Loucy (cell line): ENCODE data around the gene MFAP5.
A peak's percentile ranks its signal among the peaks of the same experiment; 100 is the strongest.

ENCODE experiments used
- H2AFZ ChIP-seq: fragments of 200-600 bp; sonication (generic); 2 replicates; pipeline ENCODE4 v1.6.0; 2016; ENCODE audit warnings: antibody characterized with exemption, mild to moderate bottlenecking, low read length, moderate library complexity
- H3F3A ChIP-seq: fragments of 200-600 bp; 2 replicates; pipeline ENCODE4 v1.6.0; 2016; ENCODE audit warnings: antibody characterized with exemption, low read depth, mild to moderate bottlenecking
- H3K27me3 ChIP-seq: fragments of 200-600 bp; sonication (generic); 2 replicates; pipeline ENCODE4 v1.6.1; 2014; ENCODE audit warnings: low read length, mild to moderate bottlenecking; ENCODE audit not compliant: insufficient read depth, poor library complexity, severe bottlenecking
- H3K36me3 ChIP-seq: fragments of 200-600 bp; sonication (generic); 2 replicates; pipeline ENCODE4 v1.6.1; 2016; ENCODE audit warnings: low read length; ENCODE audit not compliant: insufficient read depth
- H3K4me1 ChIP-seq: fragments of 200-600 bp; sonication (generic); 2 replicates; pipeline ENCODE4 v1.5.1; 2014; ENCODE audit warnings: low read length, mild to moderate bottlenecking; ENCODE audit not compliant: insufficient read depth, poor library complexity, severe bottlenecking
- H3K4me2 ChIP-seq: fragments of 200-600 bp; sonication (generic); 2 replicates; pipeline ENCODE4 v1.6.0; 2014; ENCODE audit warnings: antibody characterized with exemption, low read length, low read depth, mild to moderate bottlenecking; ENCODE audit not compliant: poor library complexity, severe bottlenecking
- H3K4me3 ChIP-seq: fragments of 200-600 bp; sonication (generic); 2 replicates; pipeline ENCODE4 v1.5.1; 2014; ENCODE audit warnings: low read length, mild to moderate bottlenecking, mixed read lengths; ENCODE audit not compliant: poor library complexity, severe bottlenecking
- H3K79me2 ChIP-seq: fragments of 200-600 bp; sonication (generic); 2 replicates; pipeline ENCODE4 v1.6.1; 2014; ENCODE audit warnings: low read length; ENCODE audit not compliant: insufficient read depth
- H3K9ac ChIP-seq: fragments of 200-600 bp; sonication (generic); 2 replicates; pipeline ENCODE4 v1.6.0; 2014; ENCODE audit warnings: mild to moderate bottlenecking, low read depth, low read length, moderate library complexity; ENCODE audit not compliant: poor library complexity, severe bottlenecking
- H3K9me2 ChIP-seq: fragments of 200-600 bp; sonication (generic); replicated peaks from 2 replicates; pipeline ENCODE4 v1.6.1; 2016; ENCODE audit warnings: low read depth, low read length, mixed read lengths
- H3K9me3 ChIP-seq: fragments of 200-600 bp; sonication (generic); 2 replicates; pipeline ENCODE4 v1.6.1; 2014; ENCODE audit warnings: mild to moderate bottlenecking, antibody characterized with exemption, low read length, low read depth; ENCODE audit not compliant: insufficient read depth
- H4K20me1 ChIP-seq: fragments of 200-600 bp; sonication (generic); 2 replicates; pipeline ENCODE4 v1.6.0; 2014; ENCODE audit warnings: antibody characterized with exemption, low read length, mild to moderate bottlenecking; ENCODE audit not compliant: insufficient read depth, poor library complexity, severe bottlenecking
- EZH2phosphoT487 ChIP-seq: fragments of 200-600 bp; IDR thresholded peaks from 2 replicates; pipeline ENCODE4 v1.6.1; 2018; ENCODE audit warnings: antibody characterized with exemption, mild to moderate bottlenecking, moderate library complexity, borderline replicate concordance
- TF ChIP-seq, protein P1 (sequence below): fragments of 200-600 bp; sonication (generic); conservative IDR thresholded peaks from 2 replicates; pipeline ENCODE4 v1.5.1; 2014; ENCODE audit warnings: mild to moderate bottlenecking, antibody characterized with exemption, low read length

The MFAP5 gene

GRCh38 chr12:8696442-8697090, 33.9 kb upstream of the MFAP5 start:
- TF ChIP-seq, protein P1, sequence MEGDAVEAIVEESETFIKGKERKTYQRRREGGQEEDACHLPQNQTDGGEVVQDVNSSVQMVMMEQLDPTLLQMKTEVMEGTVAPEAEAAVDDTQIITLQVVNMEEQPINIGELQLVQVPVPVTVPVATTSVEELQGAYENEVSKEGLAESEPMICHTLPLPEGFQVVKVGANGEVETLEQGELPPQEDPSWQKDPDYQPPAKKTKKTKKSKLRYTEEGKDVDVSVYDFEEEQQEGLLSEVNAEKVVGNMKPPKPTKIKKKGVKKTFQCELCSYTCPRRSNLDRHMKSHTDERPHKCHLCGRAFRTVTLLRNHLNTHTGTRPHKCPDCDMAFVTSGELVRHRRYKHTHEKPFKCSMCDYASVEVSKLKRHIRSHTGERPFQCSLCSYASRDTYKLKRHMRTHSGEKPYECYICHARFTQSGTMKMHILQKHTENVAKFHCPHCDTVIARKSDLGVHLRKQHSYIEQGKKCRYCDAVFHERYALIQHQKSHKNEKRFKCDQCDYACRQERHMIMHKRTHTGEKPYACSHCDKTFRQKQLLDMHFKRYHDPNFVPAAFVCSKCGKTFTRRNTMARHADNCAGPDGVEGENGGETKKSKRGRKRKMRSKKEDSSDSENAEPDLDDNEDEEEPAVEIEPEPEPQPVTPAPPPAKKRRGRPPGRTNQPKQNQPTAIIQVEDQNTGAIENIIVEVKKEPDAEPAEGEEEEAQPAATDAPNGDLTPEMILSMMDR, result no peak
- TF ChIP-seq EZH2phosphoT487, result no peak

DNA sequence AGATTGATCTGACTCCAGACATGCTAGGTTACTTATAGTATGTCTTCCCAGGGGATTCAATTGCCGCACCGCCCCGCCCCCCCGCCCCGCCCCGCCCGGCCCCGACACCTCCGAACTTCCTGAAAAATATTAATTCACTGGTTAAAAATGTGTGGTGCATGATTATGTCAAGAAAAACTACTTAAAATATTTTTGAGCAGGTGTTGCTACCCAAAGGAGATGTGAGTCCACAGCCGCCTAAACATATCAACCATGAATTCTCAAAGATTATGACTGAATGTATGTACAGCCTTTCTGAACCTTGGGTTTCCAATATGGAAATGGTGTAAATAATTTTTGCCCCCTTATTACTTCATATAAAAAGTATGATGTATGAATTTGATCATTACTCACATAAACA, 32.5 kb upstream of the MFAP5 start:
- H4K20me1 ChIP-seq, result peaks cover 15% of the 10 kb centered on the region
- H3F3A ChIP-seq, result 0 out of 2 replicates have a peak, but pooled peaks cover 4% of the 10 kb centered on the region
- H2AFZ ChIP-seq, result no peak overlapping the region
- peaks cover 22% of the 10 kb centered on the region for H3K79me2 ChIP-seq
- no peak overlapping the region for H3K4me3 ChIP-seq
- H3K4me2 ChIP-seq, result no peak overlapping the region
- H3K9ac ChIP-seq, result no peak overlapping the region
- no peaks in the 10 kb centered on the region for H3K36me3 ChIP-seq
- no peaks in the 10 kb centered on the region for H3K9me3 ChIP-seq
- no peaks in the 10 kb centered on the region for H3K9me2 ChIP-seq
- peaks cover 51% of the 10 kb centered on the region for H3K4me1 ChIP-seq
- TF ChIP-seq EZH2phosphoT487, result no peak
- TF ChIP-seq, protein P1, result no peak
- H3K27me3 ChIP-seq, result no peaks in the 10 kb centered on the region

More at GRCh38 chr12:8696442-8697090, 33.9 kb upstream of the MFAP5 start:
- peak overlapping the region; percentile 91 for H3K9ac ChIP-seq
- peaks cover 37% of the 10 kb centered on the region for H3K79me2 ChIP-seq
- no peaks in the 10 kb centered on the region for H3K9me2 ChIP-seq
- H3K4me3 ChIP-seq, result peak overlapping the region; percentile 78
- no peaks in the 10 kb centered on the region for H3K27me3 ChIP-seq
- H3K9me3 ChIP-seq, result no peaks in the 10 kb centered on the region
- peaks cover 25% of the 10 kb centered on the region for H4K20me1 ChIP-seq
- H2AFZ ChIP-seq, result peak overlapping the region; percentile 98
- peak overlapping the region; percentile 81 for H3K4me2 ChIP-seq
- peaks cover 63% of the 10 kb centered on the region for H3K4me1 ChIP-seq
- H3K36me3 ChIP-seq, result no peaks in the 10 kb centered on the region
- 0 out of 2 replicates have a peak, but pooled peaks cover 4% of the 10 kb centered on the region for H3F3A ChIP-seq

GRCh38 chr12:8692573-8692972, 29.9 kb upstream of the MFAP5 start:
- peak overlapping the region; percentile 57 for H3K9ac ChIP-seq
- H3K9me3 ChIP-seq, result no peaks in the 10 kb centered on the region
- peak overlapping the region; percentile 68 for H3K4me2 ChIP-seq
- H3K27me3 ChIP-seq, result no peaks in the 10 kb centered on the region
- H3K9me2 ChIP-seq, result no peaks in the 10 kb centered on the region
- peaks cover 46% of the 10 kb centered on the region for H3K4me1 ChIP-seq
- H3F3A ChIP-seq, result 0 out of 2 replicates have a peak, but pooled peaks cover 4% of the 10 kb centered on the region
- H3K79me2 ChIP-seq, result no peaks in the 10 kb centered on the region
- peak overlapping the region; percentile 26 for H3K4me3 ChIP-seq
- H4K20me1 ChIP-seq, result no peaks in the 10 kb centered on the region
- H2AFZ ChIP-seq, result peak overlapping the region; percentile 75
- no peak for TF ChIP-seq EZH2phosphoT487
- TF ChIP-seq, protein P1, result no peak
- no peaks in the 10 kb centered on the region for H3K36me3 ChIP-seq
